HuH-7 (cell line): ENCODE data around the gene MTM1.

ENCODE experiments used
- DNase-seq: peaks from one replicate; pipeline ENCODE4 v3.0.0; 2011; ENCODE audit warnings: low spot score

Gene MTM1

GRCh38 chrX:150548684-150549083 lies 19.7 kb upstream of the MTM1 start:
- no peak for DNase-seq

- DNase-seq: no peak
These were observed 16.5 kb upstream of the MTM1 start for GRCh38 chrX:150551963-150552362.

GRCh38 chrX:150558424-150558823 lies 10.0 kb upstream of the MTM1 start:
- no peak for DNase-seq

GRCh38 chrX:150564838-150565237 lies 3.6 kb upstream of the MTM1 start:
- no peak for DNase-seq

GRCh38 chrX:150565551-150565950 lies 2.9 kb upstream of the MTM1 start:
- no peak for DNase-seq

DNA sequence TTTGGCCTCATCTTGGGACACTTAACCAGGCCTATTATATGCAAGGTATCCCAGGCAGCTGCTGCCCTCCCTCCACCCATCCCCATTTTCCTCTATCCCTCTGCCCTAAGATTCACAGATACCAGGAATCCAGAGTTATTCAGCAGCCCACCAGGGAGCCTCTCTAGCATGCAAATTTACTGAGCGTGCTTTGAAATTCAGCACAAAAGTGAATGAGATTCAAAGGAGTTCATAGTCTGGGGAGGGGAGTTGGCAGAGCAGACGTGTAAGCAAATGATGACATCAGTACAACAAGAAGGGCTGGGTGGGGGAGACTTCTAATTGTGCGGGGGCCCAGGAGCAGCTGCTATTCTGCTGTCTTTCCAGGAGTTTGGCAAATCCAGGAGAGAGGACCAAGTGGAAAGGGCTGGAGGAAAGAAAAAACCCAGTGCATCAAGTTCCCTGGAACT lies 1.7 kb upstream of the MTM1 start:
- DNase-seq: no peak

GRCh38 chrX:150567645-150568319 lies 639 bp upstream of the MTM1 start:
- DNase-seq: no peak

GRCh38 chrX:150569155-150569477 lies 695 bp downstream of the MTM1 start:
- DNase-seq: no peak

GRCh38 chrX:150570512-150570911 lies 2.1 kb downstream of the MTM1 start:
- peak; percentile 48 for DNase-seq

GRCh38 chrX:150572206-150572605 lies 3.8 kb downstream of the MTM1 start:
- no peak for DNase-seq

- no peak for DNase-seq
These were observed 4.7 kb downstream of the MTM1 start for GRCh38 chrX:150573106-150573505.

DNA sequence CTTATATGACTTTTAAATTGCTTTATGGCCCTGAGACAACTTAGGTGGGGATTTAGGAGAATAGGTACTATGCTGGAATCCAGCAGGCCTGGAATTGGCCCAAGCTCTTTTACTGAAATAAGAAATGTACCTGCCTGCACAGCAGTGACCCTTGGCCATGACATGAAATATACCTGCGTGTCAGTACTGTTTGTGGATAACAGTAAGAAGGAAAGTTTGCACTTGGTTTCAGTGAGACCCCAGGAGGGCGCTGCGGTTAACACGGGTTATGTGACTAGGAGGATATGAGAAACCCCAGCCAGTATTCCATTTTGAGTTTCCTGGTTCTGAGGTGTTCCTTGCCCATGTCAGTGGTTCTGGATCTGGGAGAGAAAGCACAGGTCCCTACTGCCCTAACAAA lies 5.3 kb downstream of the MTM1 start:
- DNase-seq: no peak

DNA sequence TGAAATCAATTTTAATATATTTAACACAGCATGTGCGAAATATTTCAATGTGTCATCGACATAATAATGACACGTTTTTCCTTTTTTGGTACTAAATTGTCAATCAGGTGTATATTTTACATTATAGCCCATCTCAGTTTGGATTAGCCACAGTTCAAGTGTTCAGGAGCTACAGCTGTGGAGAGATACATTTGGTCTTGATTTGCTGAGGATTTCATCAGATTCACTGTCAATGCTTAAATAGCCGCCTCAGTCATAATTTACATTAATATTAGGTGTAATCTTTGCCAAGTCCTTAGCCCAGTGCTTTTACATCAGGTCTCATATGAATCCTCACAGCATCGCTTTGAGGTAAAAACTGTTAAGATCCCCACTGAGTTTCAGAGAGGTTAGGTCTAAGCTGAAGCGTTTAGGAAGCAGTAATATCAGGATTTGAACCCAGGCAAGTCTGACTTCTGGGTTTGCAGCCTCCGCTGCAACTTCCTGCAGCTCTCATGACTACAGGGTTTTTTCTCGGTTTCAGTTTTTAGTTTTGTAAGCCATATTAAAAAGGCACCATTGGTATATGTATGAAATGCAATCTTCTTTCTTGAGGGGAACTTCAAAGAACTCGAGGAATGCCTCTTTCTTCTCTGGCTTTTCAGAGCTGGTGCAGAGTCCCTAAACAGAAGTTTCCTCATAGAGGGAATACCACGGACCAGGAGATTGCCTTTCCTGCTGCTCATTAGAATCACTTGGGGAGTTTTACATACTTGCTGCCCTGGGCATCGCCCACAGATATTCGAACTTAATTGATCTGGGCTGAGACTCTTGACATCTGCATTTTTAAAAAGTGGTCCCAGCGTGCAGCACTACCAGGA lies 6.4 kb downstream of the MTM1 start:
- no peak for DNase-seq

DNA sequence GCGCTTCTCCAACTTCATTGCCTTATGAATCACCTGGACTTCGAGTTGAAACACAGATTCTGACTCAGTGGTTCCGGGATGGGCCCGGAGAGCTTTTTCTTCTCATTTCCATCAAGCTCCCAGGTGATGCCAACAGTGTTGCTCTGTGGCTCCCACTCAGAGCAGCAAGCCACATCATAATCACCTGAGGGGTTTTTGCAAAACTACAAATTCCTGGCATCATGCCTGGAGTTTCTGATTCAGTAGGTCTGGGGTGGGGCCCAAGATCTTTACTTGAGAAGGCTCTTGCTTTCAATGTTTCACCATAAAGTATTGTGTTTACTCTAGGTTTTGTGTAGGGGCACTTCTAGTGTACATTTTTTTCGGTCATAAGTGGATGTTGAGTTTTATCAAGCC lies 7.0 kb downstream of the MTM1 start:
- no peak for DNase-seq

DNA sequence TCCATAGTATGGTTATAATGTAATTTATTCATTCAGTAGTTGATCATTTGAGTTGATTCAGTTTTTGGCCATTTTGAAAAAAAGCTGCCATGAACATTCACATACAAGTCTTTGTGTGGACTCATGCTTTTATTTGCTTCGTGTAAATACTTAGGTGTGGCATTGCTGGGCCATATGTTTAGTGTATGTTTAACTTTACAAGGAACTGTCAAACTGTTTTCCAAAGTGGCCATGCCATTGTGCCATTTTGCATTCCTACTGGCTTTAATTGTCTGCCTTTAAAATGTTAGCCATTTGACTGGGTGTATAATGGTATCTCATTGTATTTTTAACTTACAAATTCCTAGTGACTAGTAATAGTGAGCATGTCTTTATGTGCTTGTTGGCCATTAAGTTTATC lies 8.8 kb downstream of the MTM1 start:
- no peak for DNase-seq

DNA sequence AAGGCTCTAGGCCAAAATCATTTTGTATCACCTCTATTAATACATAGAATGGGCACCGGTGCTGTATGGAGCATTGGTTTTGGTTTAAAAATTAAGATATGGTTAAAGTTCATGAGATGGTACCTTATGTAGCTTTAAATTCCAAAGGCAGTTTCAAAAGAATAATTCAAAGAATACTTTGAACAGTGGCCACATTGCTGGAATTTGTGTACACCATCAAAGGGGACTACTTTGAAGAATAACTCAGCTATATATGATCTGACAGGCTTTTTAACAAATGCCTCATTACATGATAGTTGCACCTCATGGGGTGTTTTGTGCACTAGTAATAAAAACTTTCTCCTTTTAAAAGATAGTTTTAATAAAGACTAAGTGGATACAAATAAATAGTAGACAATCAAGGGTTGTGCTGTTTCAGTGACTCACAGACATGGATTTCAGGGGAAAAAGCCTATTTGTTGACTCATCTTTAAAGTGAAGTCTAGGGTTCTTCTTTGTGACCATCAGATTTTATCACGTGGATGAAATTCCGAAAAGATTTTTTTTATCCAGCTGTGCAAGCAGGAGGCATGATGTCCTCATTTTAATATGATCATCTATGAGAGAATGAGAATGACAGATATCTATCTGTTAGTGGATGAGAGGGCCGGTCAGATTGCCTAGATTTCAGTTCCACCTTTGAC lies 12.8 kb downstream of the MTM1 start:
- DNase-seq: no peak

- DNase-seq: no peak
These were observed 14.0 kb downstream of the MTM1 start for GRCh38 chrX:150582338-150582948.

- no peak for DNase-seq
These were observed 19.4 kb downstream of the MTM1 start for GRCh38 chrX:150587585-150588503.

DNA sequence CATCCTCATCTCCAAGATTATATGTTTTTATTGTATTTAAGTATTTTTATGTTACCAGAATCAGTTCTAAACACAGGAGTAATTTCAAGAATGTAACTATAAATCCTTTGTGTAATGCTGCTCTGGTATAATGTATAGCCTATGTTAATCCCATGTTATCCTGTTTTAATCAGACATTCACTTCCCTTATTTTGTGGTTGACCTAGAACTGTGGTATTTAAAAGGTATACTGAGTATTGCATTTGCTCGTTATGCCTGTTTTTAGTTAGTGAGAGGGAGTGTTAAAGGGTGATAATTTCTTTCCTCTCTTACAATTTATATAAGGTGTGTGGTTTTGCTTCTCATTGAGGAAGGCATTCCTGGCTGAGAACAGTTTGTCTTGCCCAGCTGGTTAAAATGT lies 26.2 kb downstream of the MTM1 start:
- DNase-seq: no peak

DNA sequence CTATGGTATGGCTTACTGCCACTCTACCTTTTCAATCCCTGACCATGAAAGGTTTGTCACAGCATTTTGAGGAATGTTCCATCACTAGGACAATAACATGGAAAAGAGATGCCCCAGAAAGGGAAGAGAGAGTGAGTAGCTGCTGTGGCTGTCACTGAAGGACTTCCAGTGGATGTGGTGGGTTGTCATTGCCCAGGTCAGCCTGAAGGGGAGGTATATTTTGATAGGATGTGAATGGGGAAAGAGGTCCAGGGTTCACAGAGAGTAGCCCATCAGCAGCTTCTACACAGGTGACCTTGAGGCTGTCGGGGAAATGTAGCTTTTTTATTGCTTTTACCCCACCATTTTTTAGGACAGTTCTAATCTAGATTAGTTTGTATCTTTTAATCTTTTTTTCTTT lies 30.8 kb downstream of the MTM1 start:
- DNase-seq: peak; percentile 4

DNA sequence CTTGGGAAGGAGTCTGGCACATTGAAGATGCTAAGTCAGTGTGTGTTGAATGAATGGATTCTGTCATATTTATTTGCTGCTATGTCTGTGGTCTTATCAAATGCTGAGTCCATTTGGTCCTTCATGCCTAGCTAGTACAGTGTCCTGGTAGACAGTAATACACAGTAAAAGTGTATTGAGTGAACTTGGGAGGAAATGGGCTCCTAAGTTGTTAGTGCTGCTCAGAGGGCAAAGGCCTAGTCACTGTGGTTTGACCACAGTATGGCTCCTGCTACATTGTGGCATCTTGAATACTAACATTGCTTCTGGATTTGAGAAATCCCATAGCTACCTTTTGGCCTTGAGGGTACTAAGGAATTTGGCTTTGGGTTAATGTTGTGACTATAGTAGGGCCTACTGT lies 33.9 kb downstream of the MTM1 start:
- no peak for DNase-seq

GRCh38 chrX:150602743-150603142 lies 34.3 kb downstream of the MTM1 start:
- DNase-seq: no peak
